ENCODE measurements around the gene MYBPC3. TPM values are rescaled to one million over a fixed set of nuclear protein-coding genes. Genes with fewer than 3 reads are reported as not detected.
A peak's percentile ranks its signal among the peaks of the same experiment; 100 is the strongest.

Gene MYBPC3
- total RNA-seq, 1 experiment from 2014 or later = not detected

DNA sequence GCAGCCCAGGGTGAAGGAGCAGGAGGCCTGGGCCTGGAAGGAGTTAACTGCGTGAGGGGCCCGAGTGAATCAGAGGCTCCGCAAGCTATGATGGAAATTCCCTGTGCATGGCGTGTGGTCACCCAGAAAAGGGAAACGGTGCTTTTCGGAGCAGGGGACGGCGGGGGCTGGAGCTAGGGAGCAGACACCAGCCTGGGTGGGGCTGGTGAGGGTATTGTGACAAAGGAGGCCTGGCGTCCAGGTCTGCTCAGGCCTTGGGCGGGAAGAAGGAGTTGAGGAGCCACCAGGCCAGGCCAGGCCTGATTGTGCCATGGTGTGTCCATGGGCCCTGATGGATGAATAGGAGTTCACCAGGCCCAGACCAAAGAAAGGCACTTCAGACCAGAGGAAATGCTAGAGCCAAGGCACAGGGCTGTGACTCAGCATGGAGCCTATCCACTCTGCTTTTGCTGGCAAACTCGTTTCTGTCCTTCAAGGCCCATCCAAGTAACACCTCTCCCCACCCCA lies 38.6 kb upstream of the MYBPC3 start:
- H3K27me3 ChIP-seq = no peaks in the 10 kb centered on the region
- peaks cover 7% of the 10 kb centered on the region; the same call in 1 of the 2 replicates for H3K4me1 ChIP-seq
- no peaks in the 10 kb centered on the region for H3K36me3 ChIP-seq
- H3K27ac ChIP-seq = no peak overlapping the region
- DNase-seq = no peak
- H3K9me3 ChIP-seq (replicated peaks) = no peaks in the 10 kb centered on the region
- no peak overlapping the region for H3K4me3 ChIP-seq

DNA sequence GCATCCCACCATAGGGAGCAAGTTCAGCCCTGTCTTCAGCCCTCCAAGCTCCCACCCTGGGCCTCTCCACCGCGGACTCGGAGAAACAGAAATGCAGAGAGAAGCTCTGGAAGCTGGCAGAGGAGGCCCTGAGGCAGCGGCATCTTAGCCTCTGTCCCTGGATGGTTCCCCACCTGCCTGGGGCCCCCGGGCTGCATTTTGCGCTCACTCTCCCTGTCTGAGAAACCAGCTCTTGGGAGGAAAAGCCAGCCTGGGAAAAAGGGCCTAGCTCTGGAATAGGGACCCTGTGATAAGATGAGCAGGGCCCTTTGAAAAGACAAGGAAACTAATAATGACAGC lies 37.9 kb upstream of the MYBPC3 start:
- H3K4me1 ChIP-seq = peaks cover 7% of the 10 kb centered on the region; the same call in 1 of the 2 replicates
- H3K27me3 ChIP-seq = no peaks in the 10 kb centered on the region
- no peak overlapping the region for H3K27ac ChIP-seq
- H3K4me3 ChIP-seq = no peak overlapping the region
- H3K36me3 ChIP-seq = no peaks in the 10 kb centered on the region
- H3K9me3 ChIP-seq (replicated peaks) = no peaks in the 10 kb centered on the region
- no peak for DNase-seq

DNA sequence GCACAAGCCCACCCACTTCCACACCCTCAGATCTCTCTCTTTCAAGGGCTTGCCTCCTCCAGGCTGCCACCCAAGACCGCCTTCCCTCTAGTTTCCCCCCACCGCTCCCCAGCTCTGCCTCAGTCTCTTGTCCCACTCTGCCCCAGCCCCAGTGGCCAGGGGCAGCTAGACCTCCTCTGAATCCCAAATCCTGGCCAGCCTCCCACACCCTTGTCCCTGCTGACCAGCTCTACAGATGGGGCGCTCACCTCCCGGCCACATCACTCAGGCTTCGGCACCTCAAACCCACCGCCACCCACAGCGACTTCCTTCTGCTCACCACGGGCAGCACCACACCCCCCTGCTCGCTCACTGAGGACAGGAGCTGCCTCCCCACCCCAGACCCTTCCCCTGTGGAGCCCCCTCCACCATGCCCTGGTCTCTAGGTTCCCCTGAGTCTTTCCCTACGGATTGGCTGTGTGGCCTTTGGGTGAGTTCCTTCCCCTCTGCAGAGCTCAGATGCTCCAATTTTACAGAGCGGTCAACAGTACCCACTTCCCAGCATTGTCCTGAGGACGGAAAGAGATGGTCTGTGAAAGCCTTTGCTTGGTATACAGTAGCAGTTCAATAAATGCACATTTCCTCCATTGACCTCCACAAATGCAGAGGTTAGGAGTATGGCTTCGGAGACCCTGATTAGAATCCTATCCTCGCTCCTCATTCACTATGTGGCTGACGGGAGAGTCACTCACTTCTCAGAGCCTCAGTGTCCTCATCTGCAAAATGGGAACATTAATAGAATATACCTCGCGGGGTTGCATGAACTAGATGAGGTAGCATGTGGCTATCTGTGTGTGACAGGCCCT lies 37.3 kb upstream of the MYBPC3 start:
- H3K36me3 ChIP-seq = no peaks in the 10 kb centered on the region
- peaks cover 7% of the 10 kb centered on the region; the same call in 1 of the 2 replicates for H3K4me1 ChIP-seq
- no peaks in the 10 kb centered on the region for H3K27me3 ChIP-seq
- no peaks in the 10 kb centered on the region for H3K9me3 ChIP-seq (replicated peaks)
- no peak for DNase-seq
- H3K4me3 ChIP-seq = no peak overlapping the region
- no peak overlapping the region for H3K27ac ChIP-seq

DNA sequence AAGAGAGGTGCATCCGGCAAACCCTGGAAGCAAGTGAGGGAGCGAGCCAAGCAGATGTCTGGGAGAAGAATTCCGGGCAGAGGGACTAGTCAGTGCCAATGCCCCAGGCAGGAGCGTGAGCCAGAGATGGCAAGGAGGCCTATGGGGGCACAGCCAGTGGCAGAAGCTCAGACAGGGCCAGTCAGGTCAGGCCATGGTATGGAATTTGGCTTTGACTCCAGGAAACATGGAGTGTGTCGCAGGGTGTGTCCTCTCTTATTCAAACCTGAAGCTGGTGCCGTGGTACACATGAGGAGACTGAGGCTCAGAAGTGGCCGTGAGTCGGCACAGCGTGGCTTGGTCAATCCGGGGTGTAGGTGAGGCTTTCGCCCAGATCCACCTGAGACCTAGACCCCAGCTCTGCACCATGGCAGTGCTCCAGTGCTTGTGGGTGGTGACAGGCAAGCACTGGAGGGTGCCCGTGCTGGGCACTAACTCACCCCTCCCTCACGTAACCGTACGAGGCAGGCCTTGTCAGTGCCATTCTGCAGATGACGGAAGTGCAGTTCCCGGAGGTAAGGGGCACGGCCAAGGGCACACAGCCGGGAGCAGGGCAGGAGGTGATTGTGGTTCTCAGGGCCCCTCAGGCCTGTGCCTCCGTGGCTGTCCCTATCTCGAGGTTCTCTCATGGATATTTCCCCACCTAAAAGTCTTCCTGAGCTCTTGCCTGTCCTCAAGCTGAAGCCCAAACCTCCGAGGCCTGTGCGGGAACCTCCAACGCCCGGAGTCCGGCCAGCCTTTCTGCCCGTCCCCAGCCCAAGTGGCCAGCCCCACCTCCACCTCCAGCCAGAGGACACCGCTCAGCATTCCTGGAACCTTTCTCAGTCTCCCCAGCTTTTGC lies 36.4 kb upstream of the MYBPC3 start:
- Histone ChIP-seq H3K4me1 (peaks cover 4% of the 10 kb centered on the region; the same call in 1 of the 2 replicates), H3K27ac (no peak overlapping the region), H3K9me3 (replicated peaks) (no peaks in the 10 kb centered on the region), H3K4me3 (no peak overlapping the region), H3K36me3 (no peaks in the 10 kb centered on the region), H3K27me3 (no peaks in the 10 kb centered on the region)
- no peak for DNase-seq

DNA sequence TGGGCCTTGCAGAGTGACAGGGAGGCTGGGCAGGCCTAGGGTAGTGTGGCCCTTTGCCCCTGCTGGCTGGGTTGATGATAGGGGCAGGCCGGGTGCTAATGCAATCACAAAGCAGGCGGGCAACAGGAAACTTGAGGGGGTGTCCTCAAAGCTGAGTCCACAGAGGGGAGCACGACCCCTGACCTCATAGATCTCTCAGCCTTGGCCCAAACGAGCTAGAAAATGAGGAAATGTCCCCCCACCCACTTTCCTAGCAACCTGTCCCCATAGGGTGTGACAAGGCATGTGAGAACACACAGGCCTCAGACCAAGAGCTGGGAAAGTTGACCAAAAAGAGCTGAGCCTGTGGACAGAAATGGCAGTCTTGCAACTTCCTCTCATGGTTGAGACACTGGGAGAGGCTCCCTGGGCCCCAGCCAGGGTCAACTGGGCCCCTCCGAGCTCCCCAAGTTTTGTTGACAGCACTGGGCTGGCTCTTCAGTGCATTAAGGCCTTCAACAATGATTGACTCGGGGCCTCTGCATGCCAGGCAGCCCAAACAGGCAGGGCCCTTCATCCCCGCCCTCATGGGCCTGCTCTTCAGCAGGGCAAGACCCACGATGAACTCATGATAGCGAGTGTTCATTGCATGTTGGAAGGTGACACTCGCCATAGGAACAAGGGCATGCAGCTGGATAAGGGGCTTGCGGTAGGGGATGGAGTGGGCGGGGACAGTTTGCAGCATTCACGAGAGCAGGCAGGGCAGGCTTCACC lies 35.6 kb upstream of the MYBPC3 start:
- H3K27ac ChIP-seq = no peak overlapping the region
- H3K4me1 ChIP-seq = no peaks in the 10 kb centered on the region
- no peak overlapping the region for H3K4me3 ChIP-seq
- no peaks in the 10 kb centered on the region for H3K27me3 ChIP-seq
- H3K36me3 ChIP-seq = no peaks in the 10 kb centered on the region
- DNase-seq = no peak
- H3K9me3 ChIP-seq (replicated peaks) = no peaks in the 10 kb centered on the region

DNA sequence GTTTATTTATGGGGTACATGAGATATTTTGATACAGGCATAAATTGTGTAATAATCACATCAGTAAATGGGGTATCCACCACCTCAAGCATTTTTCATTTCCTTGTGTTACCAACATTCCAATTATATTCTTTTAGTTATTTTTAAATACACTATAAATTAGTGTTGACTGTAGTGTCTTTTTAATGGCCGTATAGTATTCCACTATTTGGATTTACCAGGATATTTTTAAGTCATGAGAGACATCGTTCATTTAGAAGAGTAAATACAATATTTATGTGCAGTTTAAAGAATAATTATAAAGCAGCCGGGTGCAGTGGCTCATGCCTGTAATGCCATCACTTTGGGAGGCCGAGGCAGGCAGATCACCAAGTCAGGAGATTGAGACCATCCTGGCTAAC lies 32.0 kb upstream of the MYBPC3 start:
- H3K4me1 ChIP-seq = no peaks in the 10 kb centered on the region

DNA sequence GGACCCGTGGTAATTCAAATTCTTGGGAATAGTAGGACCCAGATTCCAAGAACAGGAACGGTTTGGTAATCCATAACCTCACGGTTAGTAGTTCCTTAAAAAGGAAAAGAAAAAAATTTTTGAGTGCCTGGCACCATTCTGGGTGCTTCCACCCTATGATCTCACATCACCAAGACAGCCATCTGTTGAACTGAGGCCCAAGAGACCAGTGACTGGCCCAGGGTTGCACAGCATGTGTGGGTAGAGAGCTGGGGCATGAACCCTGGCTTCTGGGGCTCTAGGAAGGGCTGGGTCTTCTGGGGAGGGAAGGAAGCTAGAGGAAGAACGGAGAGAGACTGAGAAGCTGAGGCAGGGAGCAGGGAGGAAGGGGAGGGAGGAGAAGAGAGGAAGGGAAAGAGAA lies 30.6 kb upstream of the MYBPC3 start:
- DNase-seq = no peak
- H3K36me3 ChIP-seq = no peaks in the 10 kb centered on the region
- H3K4me1 ChIP-seq = no peaks in the 10 kb centered on the region
- no peak overlapping the region for H3K27ac ChIP-seq
- no peaks in the 10 kb centered on the region; the same call in 1 of the 2 replicates for H3K27me3 ChIP-seq
- no peak overlapping the region for H3K4me3 ChIP-seq
- H3K9me3 ChIP-seq (replicated peaks) = no peaks in the 10 kb centered on the region

More for the DNA sequence above, 32.0 kb upstream of the MYBPC3 start:
- no peak for DNase-seq
- Histone ChIP-seq H3K4me3 (no peak overlapping the region), H3K9me3 (replicated peaks) (no peaks in the 10 kb centered on the region), H3K27me3 (no peaks in the 10 kb centered on the region), H3K36me3 (no peaks in the 10 kb centered on the region), H3K27ac (no peak overlapping the region)

DNA sequence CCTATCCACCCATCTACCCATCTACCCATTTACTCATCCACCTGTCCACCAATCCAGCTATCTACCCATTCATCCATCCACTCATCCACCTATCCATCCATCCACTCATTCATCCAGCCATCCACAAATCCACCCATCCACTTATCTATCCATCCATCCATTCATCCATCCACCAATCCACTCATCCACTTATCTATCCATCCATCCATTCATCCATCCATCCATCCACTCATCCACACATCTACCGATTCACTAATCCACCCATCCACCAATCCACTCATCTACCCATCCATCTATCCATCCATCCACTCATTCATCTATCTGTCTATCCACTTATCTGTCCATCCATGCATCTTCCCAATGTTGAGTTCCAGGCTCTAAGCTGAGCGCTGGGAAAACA lies 27.6 kb upstream of the MYBPC3 start:
- H3K27me3 ChIP-seq = peaks cover 6% of the 10 kb centered on the region; the same call in 1 of the 2 replicates
- DNase-seq = no peak
- H3K4me3 ChIP-seq = no peak overlapping the region
- no peak overlapping the region for H3K27ac ChIP-seq
- H3K9me3 ChIP-seq (replicated peaks) = no peaks in the 10 kb centered on the region
- H3K4me1 ChIP-seq = no peaks in the 10 kb centered on the region
- H3K36me3 ChIP-seq = no peaks in the 10 kb centered on the region

DNA sequence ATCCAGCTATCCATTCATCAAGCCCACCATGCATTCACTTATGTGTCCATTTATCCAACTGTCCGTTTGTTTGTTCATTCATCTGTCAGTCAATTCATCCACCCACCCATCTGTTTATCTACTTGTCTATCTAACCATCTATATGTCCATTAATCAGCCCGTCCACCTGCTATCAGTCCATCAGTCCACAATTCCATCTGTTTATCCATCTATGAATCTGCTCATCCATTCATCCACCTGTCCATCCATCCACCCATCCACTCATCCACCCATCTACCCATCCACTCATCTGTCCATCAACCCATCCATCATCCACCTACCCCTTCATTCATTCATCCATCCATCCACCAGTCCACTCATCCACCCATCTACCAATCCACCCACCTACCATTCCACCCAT lies 26.8 kb upstream of the MYBPC3 start:
- Histone ChIP-seq H3K9me3 (replicated peaks) (no peaks in the 10 kb centered on the region), H3K27ac (no peak overlapping the region), H3K4me1 (no peaks in the 10 kb centered on the region), H3K27me3 (peaks cover 6% of the 10 kb centered on the region; the same call in 1 of the 2 replicates), H3K36me3 (no peaks in the 10 kb centered on the region), H3K4me3 (no peak overlapping the region)
- no peak for DNase-seq

DNA sequence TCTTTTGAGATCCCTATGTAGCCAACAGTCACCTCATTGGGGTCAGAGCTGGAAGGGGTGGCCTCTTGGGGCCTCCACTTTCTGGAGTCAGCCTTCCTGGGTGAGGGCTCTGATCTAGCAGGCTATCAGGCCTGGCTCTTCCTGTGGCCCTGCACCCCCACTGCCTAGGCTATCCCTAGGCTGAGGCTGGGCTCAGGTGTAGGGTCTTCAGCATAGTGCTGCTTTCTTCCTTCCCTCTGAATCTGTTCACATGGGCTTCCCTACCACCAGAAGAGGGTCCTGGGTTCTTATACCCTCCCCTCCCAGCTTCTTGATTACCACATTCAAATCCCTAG lies 26.3 kb upstream of the MYBPC3 start:
- Histone ChIP-seq H3K36me3 (no peaks in the 10 kb centered on the region), H3K4me3 (no peak overlapping the region), H3K27me3 (peaks cover 6% of the 10 kb centered on the region; the same call in 1 of the 2 replicates), H3K9me3 (replicated peaks) (no peaks in the 10 kb centered on the region), H3K27ac (no peak overlapping the region), H3K4me1 (no peaks in the 10 kb centered on the region)
- no peak for DNase-seq

DNA sequence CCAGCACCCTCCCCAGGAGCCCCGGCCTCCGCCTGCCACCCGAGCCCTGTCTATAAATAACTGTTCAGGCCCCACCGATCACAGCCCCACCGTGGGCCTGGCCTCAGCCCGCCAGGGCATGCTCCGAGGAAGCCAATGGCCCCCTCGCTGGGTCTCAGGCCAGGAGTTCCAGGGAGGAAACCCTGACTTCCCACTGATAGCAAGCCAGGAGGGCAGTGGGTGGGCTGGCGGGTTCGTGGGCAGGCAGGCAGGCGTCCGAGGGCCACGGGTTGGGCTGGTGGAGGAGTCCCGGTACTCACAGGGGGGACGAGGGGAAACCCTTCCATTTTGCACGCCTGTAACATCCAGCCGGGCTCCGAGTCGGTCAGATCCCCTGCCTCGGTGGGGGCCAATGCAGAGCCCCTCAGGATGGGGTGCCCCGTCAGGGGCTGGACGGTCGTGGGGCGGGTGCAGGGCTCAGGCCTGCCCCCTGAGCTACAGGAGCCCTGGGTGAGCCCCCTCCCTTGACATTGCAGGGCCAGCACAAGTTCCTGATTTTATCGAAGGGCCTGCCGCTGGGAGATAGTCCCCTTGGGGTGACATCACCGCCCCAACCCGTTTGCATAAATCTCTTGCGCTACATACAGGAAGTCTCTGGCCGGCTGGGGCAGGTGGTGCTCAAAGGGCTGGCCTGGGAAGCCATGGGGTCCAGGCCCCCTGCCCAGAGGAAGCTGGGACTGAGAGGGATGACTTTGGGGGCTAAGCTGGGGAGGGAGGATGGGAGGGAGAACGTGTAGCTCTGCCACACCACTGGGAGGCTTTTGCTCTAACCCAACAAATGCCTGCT lies 25.7 kb upstream of the MYBPC3 start, which contains the start of gene SPI1:
Gene SPI1 (minus strand): TSS at position 538 of the 826 bp plus-strand sequence. CDS start 194 bp downstream, at position 344.
- peak in 1 of 2 experiments; percentile 27 for DNase-seq
- Histone ChIP-seq H3K27me3 (peaks cover 6% of the 10 kb centered on the region; the same call in 1 of the 2 replicates), H3K9me3 (replicated peaks) (no peaks in the 10 kb centered on the region), H3K4me1 (no peaks in the 10 kb centered on the region), H3K36me3 (no peaks in the 10 kb centered on the region), H3K27ac (no peak within 1 kb of the TSS), H3K4me3 (no peak within 1 kb of the TSS)

DNA sequence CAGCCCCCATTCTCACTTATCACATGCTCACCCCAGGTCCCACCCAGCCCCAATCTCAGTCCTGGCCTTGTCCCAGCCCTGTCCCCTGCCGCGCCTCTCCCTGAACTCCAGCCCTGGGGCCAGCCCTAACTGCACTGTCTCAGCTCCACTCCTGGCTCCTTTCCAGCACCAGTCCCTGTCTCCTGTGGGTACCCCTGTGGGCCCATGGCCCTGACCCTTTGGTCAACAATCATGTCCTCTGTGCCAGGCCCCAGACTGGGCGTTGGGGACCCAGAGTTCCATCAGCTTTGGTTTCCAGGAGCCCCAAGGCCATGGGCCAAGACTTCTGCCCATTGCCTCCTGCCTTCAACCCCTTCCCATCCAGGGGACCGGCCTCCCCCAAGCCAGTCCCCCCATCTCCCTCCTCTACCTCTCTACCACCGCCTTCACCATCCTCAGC lies 25.1 kb upstream of the MYBPC3 start:
- H3K36me3 ChIP-seq = no peaks in the 10 kb centered on the region
- H3K27ac ChIP-seq = no peak overlapping the region
- DNase-seq = no peak
- peaks cover 6% of the 10 kb centered on the region; the same call in 1 of the 2 replicates for H3K27me3 ChIP-seq
- H3K4me3 ChIP-seq = no peak overlapping the region
- H3K9me3 ChIP-seq (replicated peaks) = no peaks in the 10 kb centered on the region
- no peaks in the 10 kb centered on the region for H3K4me1 ChIP-seq

DNA sequence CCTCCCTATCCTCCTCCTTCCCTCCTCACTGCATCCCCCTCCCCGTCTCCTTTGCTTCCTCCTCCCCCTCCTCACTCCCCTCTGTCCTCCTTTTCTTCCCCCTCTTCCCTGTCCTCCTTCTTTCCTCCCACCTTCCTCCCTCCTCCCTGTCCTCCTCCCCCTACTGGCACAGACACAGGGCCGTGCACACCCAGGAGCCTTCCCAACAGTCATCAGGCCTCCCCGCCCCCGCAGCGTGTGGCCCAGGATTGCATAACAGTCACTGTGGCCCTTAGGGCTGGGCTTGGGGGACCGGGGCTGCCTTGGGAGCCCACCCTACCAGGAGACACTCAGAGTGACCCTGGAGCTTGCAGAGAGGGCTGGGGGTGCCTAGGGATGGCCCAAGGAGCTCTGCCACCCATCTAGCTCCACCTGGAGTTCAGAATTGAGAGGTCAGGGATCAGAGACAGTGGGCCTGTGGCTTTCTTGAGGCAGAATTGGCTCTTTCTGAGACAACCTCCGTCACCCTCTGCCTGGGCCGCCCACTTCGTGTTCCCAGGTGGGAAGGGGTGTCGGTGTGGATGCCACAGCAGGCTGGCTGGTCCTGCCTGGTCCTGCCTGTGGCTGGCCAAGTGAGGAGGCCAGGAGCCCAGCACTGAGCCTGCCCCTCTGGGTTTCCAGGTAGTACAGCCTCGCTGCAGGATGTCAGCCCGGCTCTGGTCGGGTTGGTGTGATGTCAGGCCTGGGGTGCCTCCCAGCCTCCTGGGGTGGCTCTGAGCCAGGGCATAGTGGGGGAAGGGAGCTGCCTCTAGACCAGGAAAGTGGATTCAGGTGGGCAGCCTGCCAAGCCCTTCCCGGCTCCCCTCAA lies 24.2 kb upstream of the MYBPC3 start:
- Histone ChIP-seq H3K36me3 (no peaks in the 10 kb centered on the region), H3K27me3 (peaks cover 6% of the 10 kb centered on the region; the same call in 1 of the 2 replicates), H3K9me3 (replicated peaks) (no peaks in the 10 kb centered on the region), H3K4me1 (no peaks in the 10 kb centered on the region), H3K4me3 (no peak overlapping the region), H3K27ac (no peak overlapping the region)
- DNase-seq = no peak
